HEK293 (cell line): Measurements from ENCODE around the gene PDZD2.
A peak's percentile ranks its signal among the peaks of the same experiment; 100 is the strongest.

Source experiments
- CTCF ChIA-PET: fragments of 350-600 bp; formaldehyde crosslinking; extraction: SDS; loops from one replicate; lab custom pipeline; 2021; ENCODE audit warnings: antibody characterized with exemption; lab: Yijun Ruan, JAX
- POLR2A ChIA-PET: fragments of 300-600 bp; formaldehyde crosslinking; extraction: SDS; loops from one replicate; lab custom pipeline; 2020; ENCODE audit warnings: antibody characterized with exemption, inconsistent platforms; lab: Yijun Ruan, JAX
- H3K27ac ChIP-seq: fragments of 200-500 bp; sonication (Bioruptor generic); 2 replicates; pipeline ENCODE4 v1.5.1; 2014; ENCODE audit warnings: low read depth, low read length, control low read depth, inconsistent platforms; ENCODE audit errors: extremely low read depth
- H3K36me3 ChIP-seq, 2 experiments: fragments of 200-500 bp in 1 of 2; sonication (Bioruptor generic) in 1 of 2; 1 replicate in 1 of 2; 2 replicates in 1 of 2; pipeline ENCODE4 v1.5.1; 2014 to 2017; ENCODE audit warnings: inconsistent platforms in 2 of 2, low read length in 2 of 2; ENCODE audit not compliant: control insufficient read depth in 2 of 2, insufficient read depth in 1 of 2
- H3K4me1 ChIP-seq: fragments of 200-500 bp; sonication (Bioruptor generic); 2 replicates; pipeline ENCODE4 v1.5.1; 2014; ENCODE audit warnings: mild to moderate bottlenecking, low read length, inconsistent platforms; ENCODE audit not compliant: control insufficient read depth, insufficient read depth
- H3K4me3 ChIP-seq: 2 replicates; pipeline ENCODE4 v1.5.1; 2011; ENCODE audit warnings: low read depth, mild to moderate bottlenecking, control low read depth, low read length, moderate library complexity
- H3K9me3 ChIP-seq: fragments of 200-500 bp; sonication (Bioruptor generic); 2 replicates; pipeline ENCODE4 v1.5.1; 2014; ENCODE audit warnings: low read depth, low read length, inconsistent platforms; ENCODE audit not compliant: control insufficient read depth, insufficient read depth
- GFI1B ChIP-seq: fragments of 450-650 bp; formaldehyde crosslinking; IDR thresholded peaks from 2 replicates; pipeline ENCODE4 v1.5.1; 2016; ENCODE audit warnings: missing biosample characterization, missing genetic modification characterization
- GLI4 ChIP-seq: fragments of 450-650 bp; formaldehyde crosslinking; IDR thresholded peaks from 2 replicates; pipeline ENCODE4 v1.5.1; 2016; ENCODE audit warnings: missing biosample characterization, missing genetic modification characterization
- HOXA7 ChIP-seq: sonication (generic); formaldehyde crosslinking; IDR thresholded peaks from 2 replicates; pipeline ENCODE4 v1.8.1; 2022; ENCODE audit warnings: missing genetic modification reagents, borderline replicate concordance
- IKZF3 ChIP-seq: fragments of 450-650 bp; IDR thresholded peaks from 2 replicates; pipeline ENCODE4 v1.5.0; 2018; ENCODE audit warnings: missing biosample characterization, mild to moderate bottlenecking, missing genetic modification characterization, moderate library complexity
- KLF9 ChIP-seq: fragments of 450-650 bp; formaldehyde crosslinking; IDR thresholded peaks from 2 replicates; pipeline ENCODE4 v1.5.1; 2016; ENCODE audit warnings: missing biosample characterization, missing genetic modification characterization, low read depth
- MZF1 ChIP-seq: fragments of 450-650 bp; formaldehyde crosslinking; IDR thresholded peaks from 2 replicates; pipeline ENCODE4 v1.5.1; 2017; ENCODE audit warnings: missing biosample characterization, missing genetic modification characterization, borderline replicate concordance
- PRDM10 ChIP-seq: fragments of 450-650 bp; formaldehyde crosslinking; IDR thresholded peaks from 2 replicates; pipeline ENCODE4 v1.5.1; 2016; ENCODE audit warnings: missing biosample characterization, missing genetic modification characterization
- SP7 ChIP-seq: fragments of 450-650 bp; formaldehyde crosslinking; IDR thresholded peaks from 2 replicates; pipeline ENCODE4 v1.5.1; 2016; ENCODE audit warnings: missing biosample characterization, missing genetic modification characterization
- TRIM28 ChIP-seq: IDR thresholded peaks from 2 replicates; pipeline ENCODE4 v1.6.1; 2011; ENCODE audit warnings: low read length, control low read depth, borderline replicate concordance
- ZBTB20 ChIP-seq: fragments of 450-650 bp; formaldehyde crosslinking; IDR thresholded peaks from 2 replicates; pipeline ENCODE4 v1.5.1; 2016; ENCODE audit warnings: missing biosample characterization, missing genetic modification characterization
- ZBTB44 ChIP-seq: fragments of 450-650 bp; IDR thresholded peaks from 2 replicates; pipeline ENCODE4 v1.5.1; 2018; ENCODE audit warnings: missing biosample characterization, mild to moderate bottlenecking, missing genetic modification characterization
- ZFP41 ChIP-seq: fragments of 450-650 bp; formaldehyde crosslinking; IDR thresholded peaks from 2 replicates; pipeline ENCODE4 v1.5.1; 2016; ENCODE audit warnings: missing biosample characterization, missing genetic modification characterization, borderline replicate concordance
- ZNF112 ChIP-seq: fragments of 450-650 bp; formaldehyde crosslinking; IDR thresholded peaks from 2 replicates; pipeline ENCODE4 v1.5.0; 2017; ENCODE audit warnings: missing biosample characterization, missing genetic modification characterization
- ZNF175 ChIP-seq: fragments of 450-650 bp; formaldehyde crosslinking; IDR thresholded peaks from 2 replicates; pipeline ENCODE4 v1.5.1; 2016; ENCODE audit warnings: missing biosample characterization, missing genetic modification characterization
- ZNF24 ChIP-seq: fragments of 450-650 bp; formaldehyde crosslinking; IDR thresholded peaks from 2 replicates; pipeline ENCODE4 v1.5.1; 2016; ENCODE audit warnings: missing biosample characterization, missing genetic modification characterization
- ZNF302 ChIP-seq: fragments of 450-650 bp; formaldehyde crosslinking; IDR thresholded peaks from 2 replicates; pipeline ENCODE4 v1.5.1; 2016; ENCODE audit warnings: missing biosample characterization, missing genetic modification characterization, low read depth
- ZNF311 ChIP-seq: fragments of 450-650 bp; formaldehyde crosslinking; IDR thresholded peaks from 2 replicates; pipeline ENCODE4 v1.5.1; 2017; ENCODE audit warnings: missing biosample characterization, missing genetic modification characterization, borderline replicate concordance
- ZNF354C ChIP-seq: fragments of 450-650 bp; formaldehyde crosslinking; IDR thresholded peaks from 2 replicates; pipeline ENCODE4 v1.5.1; 2016; ENCODE audit warnings: missing biosample characterization, missing genetic modification characterization, low read depth, borderline replicate concordance
- ZNF423 ChIP-seq: fragments of 450-650 bp; formaldehyde crosslinking; IDR thresholded peaks from 2 replicates; pipeline ENCODE4 v1.5.1; 2016; ENCODE audit warnings: missing biosample characterization, missing genetic modification characterization
- ZNF426 ChIP-seq: fragments of 450-650 bp; formaldehyde crosslinking; IDR thresholded peaks from 2 replicates; pipeline ENCODE4 v1.5.1; 2017; ENCODE audit warnings: missing biosample characterization, missing genetic modification characterization, mild to moderate bottlenecking, inconsistent platforms, moderate library complexity
- ZNF580 ChIP-seq: fragments of 450-650 bp; formaldehyde crosslinking; IDR thresholded peaks from 2 replicates; pipeline ENCODE4 v1.5.1; 2016; ENCODE audit warnings: missing biosample characterization, missing genetic modification characterization
- ZNF629 ChIP-seq: fragments of 450-650 bp; formaldehyde crosslinking; IDR thresholded peaks from 2 replicates; pipeline ENCODE4 v1.5.1; 2017; ENCODE audit warnings: missing biosample characterization, missing genetic modification characterization
- ZNF664 ChIP-seq: fragments of 450-650 bp; formaldehyde crosslinking; IDR thresholded peaks from 2 replicates; pipeline ENCODE4 v1.5.1; 2016; ENCODE audit warnings: missing biosample characterization, missing genetic modification characterization
- ZNF701 ChIP-seq: fragments of 450-650 bp; formaldehyde crosslinking; IDR thresholded peaks from 2 replicates; pipeline ENCODE4 v1.5.1; 2016; ENCODE audit warnings: missing biosample characterization, missing genetic modification characterization
- ZNF777 ChIP-seq: fragments of 450-650 bp; formaldehyde crosslinking; IDR thresholded peaks from 2 replicates; pipeline ENCODE4 v1.5.1; 2017; ENCODE audit warnings: missing biosample characterization, missing genetic modification characterization, borderline replicate concordance
- ZNF830 ChIP-seq: fragments of 450-650 bp; IDR thresholded peaks from 2 replicates; pipeline ENCODE4 v1.5.0; 2018; ENCODE audit warnings: missing biosample characterization, missing genetic modification characterization, low read depth, mild to moderate bottlenecking, moderate library complexity
- ZNF837 ChIP-seq: fragments of 450-650 bp; formaldehyde crosslinking; IDR thresholded peaks from 2 replicates; pipeline ENCODE4 v1.5.1; 2016; ENCODE audit warnings: missing biosample characterization, missing genetic modification characterization
- ZSCAN16 ChIP-seq: fragments of 450-650 bp; formaldehyde crosslinking; IDR thresholded peaks from 2 replicates; pipeline ENCODE4 v1.5.1; 2016; ENCODE audit warnings: missing biosample characterization, missing genetic modification characterization
- TF ChIP-seq, protein P1 (sequence below): fragments of 450-650 bp; formaldehyde crosslinking; conservative IDR thresholded peaks from 2 replicates; pipeline ENCODE4 v1.5.1; 2016; ENCODE audit warnings: low read depth, missing biosample characterization, missing genetic modification characterization

PDZD2 gene

DNA sequence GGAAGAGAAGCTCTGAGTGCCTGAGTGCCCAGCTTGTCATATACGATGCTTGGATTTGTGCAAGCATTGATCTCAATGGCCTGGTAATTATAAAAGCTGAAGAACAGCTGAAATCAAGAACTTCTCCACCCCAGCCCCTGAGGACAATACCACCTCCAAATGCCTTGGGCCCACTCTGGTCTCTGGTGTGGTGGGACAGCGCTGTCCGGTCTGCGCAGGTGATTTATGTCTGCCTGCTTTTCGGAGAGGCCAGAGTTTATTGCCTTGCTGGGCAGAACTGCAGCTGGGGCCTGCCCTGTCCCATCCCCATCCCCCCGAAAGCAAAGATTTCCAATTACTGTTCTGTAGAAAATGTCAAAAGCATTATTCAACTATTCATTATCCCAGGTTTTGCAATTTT, 1.1 kb upstream of the PDZD2 start:
- ChIA-PET POLR2A (no interaction called here), CTCF (interaction anchor here (0.6 to 1.8 kb wide), 18 partner anchors 9 to 439 kb away, joined by 3 to 13 read pairs (median 4); partner anchors contain the start of genes C5orf22 and DROSHA)
- Histone ChIP-seq H3K4me1 (peaks cover 9% of the 10 kb centered on the region), H3K36me3 (no peaks in the 10 kb centered on the region), H3K27ac (no peak overlapping the region), H3K4me3 (no peak overlapping the region), H3K9me3 (no peaks in the 10 kb centered on the region)
- TF ChIP-seq ZNF112 (tag by site-specific recombination) (no peak), ZNF175 (no peak), MZF1 (tag by site-specific recombination) (no peak), ZNF664 (tag by site-specific recombination) (no peak), ZNF426 (no peak), ZNF24 (tag by site-specific recombination) (no peak), ZNF311 (tag by site-specific recombination) (no peak), GLI4 (tag by site-specific recombination) (no peak), ZFP41 (tag by site-specific recombination) (no peak), ZBTB44 (no peak), ZNF777 (tag by site-specific recombination) (no peak), ZNF580 (tag by site-specific recombination) (no peak), ZNF423 (tag by site-specific recombination) (no peak)

DNA sequence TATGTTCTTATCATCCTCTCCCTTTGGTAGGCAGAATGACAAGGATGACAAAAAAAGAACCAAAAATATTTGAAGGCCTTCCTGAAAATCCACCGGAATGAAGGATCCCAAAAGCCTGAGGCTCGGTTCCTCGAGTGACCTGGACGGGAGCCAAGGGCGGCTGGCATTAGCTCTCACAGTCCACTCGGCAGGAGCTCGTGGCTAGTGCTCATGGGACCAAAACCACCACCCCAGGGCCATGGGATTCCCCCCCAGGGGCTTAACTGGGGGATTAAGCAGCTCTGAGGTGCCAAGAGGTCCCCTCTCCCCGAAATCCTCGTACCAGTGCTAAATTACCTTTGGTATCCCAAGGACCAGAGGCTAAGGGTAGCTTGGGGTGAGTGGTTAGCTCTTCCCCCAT, 586 bp upstream of the PDZD2 start:
- peak overlapping the region; percentile 54 for H3K4me3 ChIP-seq
- H3K27ac ChIP-seq, result peak overlapping the region; percentile 32; the same call in 1 of the 2 replicates
- no peaks in the 10 kb centered on the region for H3K36me3 ChIP-seq
- no peaks in the 10 kb centered on the region for H3K9me3 ChIP-seq
- peaks cover 9% of the 10 kb centered on the region for H3K4me1 ChIP-seq
- CTCF ChIA-PET, result interaction anchor here (0.6 to 2.1 kb wide), 22 partner anchors 9 to 439 kb away, joined by 3 to 13 read pairs (median 4); partner anchors contain the start of genes C5orf22 and DROSHA
- POLR2A ChIA-PET, result no interaction called here
- TF ChIP-seq SP7 (no peak), ZBTB20 (no peak), PRDM10 (no peak), ZNF629 (tag by site-specific recombination) (no peak), ZNF664 (tag by site-specific recombination) (no peak), ZNF302 (tag by site-specific recombination) (no peak), ZNF354C (tag by site-specific recombination) (no peak), ZNF830 (no peak), GFI1B (no peak), ZSCAN16 (tag by site-specific recombination) (no peak), ZNF701 (tag by site-specific recombination) (no peak), HOXA7 (no peak), TRIM28 (no peak), KLF9 (tag by site-specific recombination) (no peak), ZNF837 (tag by site-specific recombination) (no peak), IKZF3 (tag by site-specific recombination) (no peak)
- TF ChIP-seq, protein P1, sequence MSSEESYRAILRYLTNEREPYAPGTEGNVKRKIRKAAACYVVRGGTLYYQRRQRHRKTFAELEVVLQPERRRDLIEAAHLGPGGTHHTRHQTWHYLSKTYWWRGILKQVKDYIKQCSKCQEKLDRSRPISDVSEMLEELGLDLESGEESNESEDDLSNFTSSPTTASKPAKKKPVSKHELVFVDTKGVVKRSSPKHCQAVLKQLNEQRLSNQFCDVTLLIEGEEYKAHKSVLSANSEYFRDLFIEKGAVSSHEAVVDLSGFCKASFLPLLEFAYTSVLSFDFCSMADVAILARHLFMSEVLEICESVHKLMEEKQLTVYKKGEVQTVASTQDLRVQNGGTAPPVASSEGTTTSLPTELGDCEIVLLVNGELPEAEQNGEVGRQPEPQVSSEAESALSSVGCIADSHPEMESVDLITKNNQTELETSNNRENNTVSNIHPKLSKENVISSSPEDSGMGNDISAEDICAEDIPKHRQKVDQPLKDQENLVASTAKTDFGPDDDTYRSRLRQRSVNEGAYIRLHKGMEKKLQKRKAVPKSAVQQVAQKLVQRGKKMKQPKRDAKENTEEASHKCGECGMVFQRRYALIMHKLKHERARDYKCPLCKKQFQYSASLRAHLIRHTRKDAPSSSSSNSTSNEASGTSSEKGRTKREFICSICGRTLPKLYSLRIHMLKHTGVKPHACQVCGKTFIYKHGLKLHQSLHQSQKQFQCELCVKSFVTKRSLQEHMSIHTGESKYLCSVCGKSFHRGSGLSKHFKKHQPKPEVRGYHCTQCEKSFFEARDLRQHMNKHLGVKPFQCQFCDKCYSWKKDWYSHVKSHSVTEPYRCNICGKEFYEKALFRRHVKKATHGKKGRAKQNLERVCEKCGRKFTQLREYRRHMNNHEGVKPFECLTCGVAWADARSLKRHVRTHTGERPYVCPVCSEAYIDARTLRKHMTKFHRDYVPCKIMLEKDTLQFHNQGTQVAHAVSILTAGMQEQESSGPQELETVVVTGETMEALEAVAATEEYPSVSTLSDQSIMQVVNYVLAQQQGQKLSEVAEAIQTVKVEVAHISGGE (tag by site-specific recombination), result no peak
